GM04504 (cell line): ENCODE measurements around the gene FUOM.
"Not testable (repeated sequence)": the region's sequence is repeated elsewhere in the genome, so short reads cannot be mapped to it uniquely, and the experiment has no call there.

Experiments
- DNase-seq: peaks from one replicate; pipeline ENCODE4 v3.0.0-alpha.2; 2012; ENCODE audit warnings: low read depth

Gene FUOM

GRCh38 chr10:133388236-133388972 is 30.6 kb upstream of the FUOM start:
- DNase-seq = no peak

GRCh38 chr10:133386951-133387350 is 29.1 kb upstream of the FUOM start:
- DNase-seq = not testable (repeated sequence)

- DNase-seq = no peak
Measured at GRCh38 chr10:133385214-133385613, 27.4 kb upstream of the FUOM start.

- DNase-seq = no peak
Measured at GRCh38 chr10:133384071-133384470, 26.3 kb upstream of the FUOM start.

GRCh38 chr10:133383551-133383950 is 25.7 kb upstream of the FUOM start:
- DNase-seq = no peak

GRCh38 chr10:133381036-133381435 is 23.2 kb upstream of the FUOM start:
- no peak for DNase-seq

GRCh38 chr10:133379801-133380666 is 22.2 kb upstream of the FUOM start:
- no peak for DNase-seq

- no peak for DNase-seq
Measured at GRCh38 chr10:133379152-133379800, 21.5 kb upstream of the FUOM start, which contains the start of gene PAOX. Gene PAOX, plus strand, starts transcription at chr10:133379262. Its CDS starts 55 bp downstream, at chr10:133379317.

GRCh38 chr10:133378251-133379096 is 20.7 kb upstream of the FUOM start:
- no peak for DNase-seq

- no peak for DNase-seq
Measured at GRCh38 chr10:133377818-133378250, 20.0 kb upstream of the FUOM start.

- DNase-seq = no peak
Measured at GRCh38 chr10:133377025-133377817, 19.4 kb upstream of the FUOM start.

GRCh38 chr10:133376183-133376582 is 18.4 kb upstream of the FUOM start:
- DNase-seq = not testable (repeated sequence)

- DNase-seq = no peak
Measured at GRCh38 chr10:133375357-133376115, 17.7 kb upstream of the FUOM start.

- DNase-seq = peak; percentile 82
Measured at GRCh38 chr10:133373174-133374090, 15.6 kb upstream of the FUOM start, which contains the start of gene ECHS1. Gene ECHS1, minus strand, starts transcription at chr10:133373354. Its CDS starts 21 bp downstream, at chr10:133373333.

- no peak for DNase-seq
Measured at GRCh38 chr10:133372507-133372906, 14.7 kb upstream of the FUOM start.

- no peak for DNase-seq
Measured at GRCh38 chr10:133370030-133370786, 12.4 kb upstream of the FUOM start.

- no peak for DNase-seq
Measured at GRCh38 chr10:133368153-133368552, 10.3 kb upstream of the FUOM start.

GRCh38 chr10:133367461-133367860 is 9.6 kb upstream of the FUOM start:
- not testable (repeated sequence) for DNase-seq
